GM04504 (cell line): ENCODE results near the gene SEC63.
"Not testable (repeated sequence)": the region's sequence is repeated elsewhere in the genome, so short reads cannot be mapped to it uniquely, and the experiment has no call there.

ENCODE experiments used
- DNase-seq: peaks from one replicate; pipeline ENCODE4 v3.0.0-alpha.2; 2012; ENCODE audit warnings: low read depth

The SEC63 gene

DNA sequence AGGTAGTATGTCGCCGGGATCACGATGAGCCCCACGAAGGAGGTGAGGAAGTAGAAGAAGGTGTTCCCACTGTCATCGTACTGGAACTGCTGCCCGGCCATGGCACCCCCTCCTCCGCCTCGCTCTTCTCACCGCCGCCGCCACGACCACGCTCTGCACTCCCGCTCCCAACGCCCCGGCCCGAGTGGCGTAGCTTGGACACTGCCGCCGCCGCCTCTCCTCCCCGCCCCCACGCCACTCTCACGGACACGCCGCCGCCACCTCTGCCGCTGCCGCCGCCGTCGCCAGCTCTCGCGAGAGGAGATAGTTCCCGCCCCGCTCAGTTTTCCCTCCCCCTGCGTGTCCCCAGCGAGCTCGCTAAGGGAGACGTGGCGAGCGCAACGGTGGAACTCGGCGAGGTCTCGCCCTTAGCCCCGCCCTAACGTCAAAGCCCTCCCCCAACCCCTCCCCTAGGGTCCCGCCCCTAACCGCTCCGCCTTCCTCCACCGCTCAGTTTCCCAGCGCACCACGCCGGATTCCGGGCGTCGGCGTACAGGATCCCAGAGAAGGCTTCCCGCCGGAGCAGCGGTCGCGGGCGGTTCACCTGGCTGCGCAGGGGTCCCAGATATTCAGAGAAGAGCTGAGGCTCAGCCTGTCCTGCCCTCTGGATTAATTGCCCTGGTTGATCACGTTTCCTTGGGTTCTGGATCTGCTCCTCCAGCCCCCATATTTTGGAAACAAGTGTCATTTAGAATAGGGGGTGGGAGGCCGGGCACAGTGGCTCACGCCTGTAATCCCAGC, at the start of gene SEC63:
Gene SEC63 (minus strand): TSS at position 300 of the 780 bp plus-strand sequence. CDS start 199 bp downstream, at position 101.
- peak; percentile 96 for DNase-seq

GRCh38 chr6:108005961-108006360, 48.0 kb upstream of the SEC63 start:
- no peak for DNase-seq

- DNase-seq, result no peak
Measured at GRCh38 chr6:108004861-108005260, 46.9 kb upstream of the SEC63 start.

GRCh38 chr6:108002365-108003221, 44.6 kb upstream of the SEC63 start:
- no peak for DNase-seq

DNA sequence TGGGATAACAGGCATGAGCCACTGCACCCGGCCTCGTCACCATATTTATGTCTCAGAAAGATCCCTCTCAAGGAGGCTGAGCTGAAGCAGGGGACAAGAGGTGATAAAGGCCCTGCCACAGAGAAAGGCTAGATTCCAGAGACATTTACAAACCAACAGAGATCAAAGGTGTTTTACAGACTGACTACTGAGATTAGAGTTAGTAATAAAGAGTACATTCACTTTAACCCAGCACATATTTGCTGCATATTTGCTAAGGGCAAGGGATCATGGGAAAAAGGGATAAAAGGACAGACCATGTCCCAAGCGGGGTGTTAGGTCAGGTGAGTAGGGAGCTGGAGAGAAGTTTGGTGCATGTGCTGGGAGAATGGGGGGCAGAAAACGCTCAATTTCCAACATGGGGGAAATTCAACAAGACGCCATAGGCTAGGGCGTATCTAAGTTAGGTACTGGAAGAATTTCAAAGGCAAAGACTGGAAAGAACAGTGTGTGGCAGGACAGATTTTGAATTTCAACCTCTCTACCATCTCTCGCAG, 43.8 kb upstream of the SEC63 start:
- DNase-seq, result no peak

GRCh38 chr6:108000259-108000658, 42.3 kb upstream of the SEC63 start:
- not testable (repeated sequence) for DNase-seq

DNA sequence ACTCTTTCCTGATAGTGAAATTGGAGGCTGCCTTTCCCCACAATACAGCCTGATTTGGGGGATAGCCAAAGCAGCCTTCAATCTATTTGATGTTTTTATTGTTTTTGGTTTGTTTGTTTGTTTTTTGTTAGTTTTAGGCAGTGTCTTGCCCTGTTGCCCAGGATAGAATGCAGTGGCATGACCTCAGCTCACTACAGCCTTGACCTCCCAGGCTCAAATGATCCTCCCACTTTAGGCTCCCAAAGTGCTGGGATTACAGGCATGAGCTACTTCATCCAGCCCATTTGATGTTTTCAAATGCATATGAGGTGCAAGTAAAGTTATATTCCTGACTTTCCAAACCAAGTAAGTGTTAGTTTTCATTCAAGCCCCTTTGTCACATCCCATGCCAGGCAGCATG, 41.3 kb upstream of the SEC63 start:
- no peak for DNase-seq

GRCh38 chr6:107991772-107992550, 34.0 kb upstream of the SEC63 start:
- DNase-seq, result no peak

DNA sequence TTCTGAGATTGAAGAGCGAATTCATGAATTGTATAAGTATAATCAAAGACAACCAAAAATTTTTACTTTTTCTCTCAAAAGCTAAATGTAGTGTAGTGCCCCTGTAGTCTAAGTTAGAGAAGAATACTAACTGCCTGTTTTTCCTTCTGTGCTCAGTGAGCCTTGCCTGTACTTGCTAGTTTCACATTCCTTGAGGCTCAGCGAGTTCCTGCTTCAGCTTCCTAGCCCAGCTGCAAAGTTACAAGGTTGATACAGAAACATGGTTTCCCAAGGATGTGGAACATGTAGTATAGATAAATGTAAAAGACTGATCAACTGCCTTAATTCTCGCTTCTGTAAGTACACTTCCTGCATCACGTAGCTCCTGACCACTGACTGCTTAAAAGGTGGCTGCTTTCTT, 33.1 kb upstream of the SEC63 start:
- DNase-seq, result no peak

GRCh38 chr6:107990587-107990986, 32.6 kb upstream of the SEC63 start:
- not testable (repeated sequence) for DNase-seq

GRCh38 chr6:107989166-107990094, 31.4 kb upstream of the SEC63 start:
- no peak for DNase-seq

DNA sequence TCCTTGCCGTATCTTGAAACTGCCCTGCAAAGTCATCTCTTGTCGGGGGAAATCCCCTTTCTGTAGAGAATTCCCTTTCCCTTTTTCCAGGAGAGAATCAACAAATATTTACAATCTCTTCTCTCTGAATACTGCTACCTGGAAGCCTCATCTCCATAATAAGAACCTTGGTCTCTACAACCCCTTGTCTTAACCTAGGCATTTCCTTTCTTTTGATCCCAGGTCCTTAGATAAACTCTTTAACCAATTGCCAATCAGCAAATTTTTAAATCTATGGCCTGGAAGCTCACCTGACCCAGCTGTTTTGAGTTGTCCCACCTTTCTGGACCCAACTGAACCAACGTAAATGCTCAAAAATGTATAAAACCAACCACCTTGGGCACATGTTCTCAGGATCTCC, 30.6 kb upstream of the SEC63 start:
- DNase-seq, result no peak

DNA sequence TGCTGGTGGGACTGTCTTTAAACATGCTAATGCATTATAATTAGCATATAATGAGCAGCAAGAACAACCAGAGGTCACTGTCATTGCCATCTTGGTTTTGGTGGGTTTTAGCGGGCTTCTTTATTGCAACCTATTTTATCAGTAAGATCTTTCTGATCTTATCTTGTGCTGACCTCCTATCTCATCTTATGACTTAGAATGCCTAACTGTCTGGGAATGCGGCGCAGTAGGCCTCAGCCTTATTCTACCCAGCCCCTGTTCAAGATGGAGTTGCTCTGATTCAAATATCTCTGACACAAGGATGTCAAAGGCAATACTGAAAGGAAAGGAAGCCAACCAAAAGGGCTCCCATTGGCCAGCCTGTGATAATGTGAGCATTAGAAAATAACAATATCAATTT, 29.8 kb upstream of the SEC63 start:
- no peak for DNase-seq

GRCh38 chr6:107985701-107986100, 27.7 kb upstream of the SEC63 start:
- no peak for DNase-seq

DNA sequence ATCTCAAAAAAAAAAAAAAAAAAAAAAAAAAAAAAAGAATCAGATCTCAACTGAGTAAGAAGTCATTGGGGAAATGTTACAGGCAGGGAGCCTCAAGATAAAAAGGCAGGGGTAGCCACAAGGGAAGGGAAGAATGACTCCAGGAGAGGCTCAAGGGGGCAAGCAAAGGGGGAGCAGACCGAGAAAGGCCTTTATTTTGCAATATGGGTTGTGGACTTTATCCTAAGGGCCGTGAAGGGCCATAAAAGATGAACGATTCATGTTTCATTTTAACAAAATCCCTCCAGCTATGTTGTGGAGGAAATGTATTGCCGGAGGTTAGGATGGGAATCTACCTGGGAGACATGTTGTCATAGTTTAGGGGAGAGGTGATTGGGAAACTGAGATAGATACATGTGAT, 25.8 kb upstream of the SEC63 start:
- no peak for DNase-seq

DNA sequence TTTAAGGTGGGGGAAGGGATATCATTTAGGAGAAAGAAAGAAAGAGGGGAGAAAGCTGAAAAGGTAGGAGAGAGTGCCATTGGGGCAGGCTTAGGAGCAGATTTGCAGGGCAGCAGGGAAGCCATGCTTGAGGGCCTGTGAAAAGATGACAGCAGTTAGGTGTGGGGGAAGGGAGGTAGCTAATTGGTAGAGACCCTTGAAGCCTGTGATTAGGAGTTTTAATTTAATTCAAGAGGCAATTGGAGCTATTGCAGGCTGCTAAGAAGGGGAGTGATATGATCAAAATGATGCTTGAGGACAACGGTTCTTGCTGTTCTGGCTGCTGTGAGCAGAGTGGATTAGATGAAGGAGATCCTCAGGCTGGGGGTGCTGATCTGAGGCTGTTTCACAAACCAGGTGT, 24.5 kb upstream of the SEC63 start:
- DNase-seq, result no peak

- DNase-seq, result no peak
Measured at GRCh38 chr6:107981695-107982094, 23.7 kb upstream of the SEC63 start.

DNA sequence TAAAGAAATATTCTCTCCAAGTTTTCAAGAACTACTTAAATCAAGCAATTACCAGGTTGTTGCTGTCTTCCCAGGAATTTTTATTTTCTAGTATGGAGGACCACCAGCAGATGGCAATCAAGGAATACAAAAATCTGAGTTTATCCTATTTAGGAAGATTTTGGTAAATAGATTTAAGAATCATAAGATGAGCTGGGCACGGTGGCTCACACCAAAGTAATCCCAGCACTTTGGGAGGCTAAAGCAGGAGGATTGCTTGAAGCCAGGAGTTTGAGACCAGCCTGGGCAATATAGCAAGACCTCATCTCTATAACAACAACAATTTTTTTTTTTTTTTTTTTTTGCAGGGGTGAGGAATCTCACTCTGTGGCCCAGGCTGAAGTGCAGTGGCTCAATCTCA, 19.3 kb upstream of the SEC63 start:
- DNase-seq, result no peak

DNA sequence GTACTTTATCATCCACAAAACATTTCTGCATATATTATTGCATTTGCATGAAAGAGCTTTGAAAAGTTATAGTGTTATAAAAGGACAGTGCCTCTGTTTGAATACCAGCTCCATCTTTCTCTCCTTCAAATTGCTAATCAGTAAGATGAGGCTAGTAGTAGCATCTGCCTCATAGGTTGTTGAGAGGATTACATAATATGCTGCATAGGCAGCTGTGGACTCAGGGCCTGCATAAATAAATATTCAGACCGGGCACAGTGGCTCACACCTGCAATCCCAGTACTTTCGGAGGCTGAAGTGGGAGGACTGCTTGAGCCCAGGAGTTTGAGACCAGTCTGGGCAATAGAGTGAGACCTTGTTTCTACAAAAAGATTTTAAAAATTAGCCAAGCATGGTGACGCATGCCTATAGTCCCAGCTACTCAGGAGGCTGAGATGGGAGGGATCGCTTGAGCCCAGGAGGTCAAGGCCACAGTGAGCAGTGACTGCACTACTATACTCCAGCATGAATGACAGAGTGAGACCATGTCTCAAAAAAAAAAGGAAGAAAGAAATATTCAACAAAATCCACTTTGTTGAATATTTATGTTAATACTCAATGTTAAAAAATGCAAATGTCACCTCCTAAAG, 18.3 kb upstream of the SEC63 start:
- no peak for DNase-seq

GRCh38 chr6:107973594-107973993, 15.6 kb upstream of the SEC63 start:
- no peak for DNase-seq
